HG02763 (cell line): ENCODE measurements around the gene SLAIN2.

Source experiments
- ATAC-seq: cut with Tn5 transposase; IDR thresholded peaks from one replicate; pipeline ENCODE4 v1.9.1; 2021; ENCODE audit warnings: mild to moderate bottlenecking, moderate library complexity; ENCODE audit not compliant: unreplicated experiment

SLAIN2 gene

GRCh38 chr4:48368389-48368788 is 27.1 kb downstream of the SLAIN2 start:
- no peak for ATAC-seq

GRCh38 chr4:48369248-48369647 is 27.9 kb downstream of the SLAIN2 start:
- ATAC-seq: no peak

DNA sequence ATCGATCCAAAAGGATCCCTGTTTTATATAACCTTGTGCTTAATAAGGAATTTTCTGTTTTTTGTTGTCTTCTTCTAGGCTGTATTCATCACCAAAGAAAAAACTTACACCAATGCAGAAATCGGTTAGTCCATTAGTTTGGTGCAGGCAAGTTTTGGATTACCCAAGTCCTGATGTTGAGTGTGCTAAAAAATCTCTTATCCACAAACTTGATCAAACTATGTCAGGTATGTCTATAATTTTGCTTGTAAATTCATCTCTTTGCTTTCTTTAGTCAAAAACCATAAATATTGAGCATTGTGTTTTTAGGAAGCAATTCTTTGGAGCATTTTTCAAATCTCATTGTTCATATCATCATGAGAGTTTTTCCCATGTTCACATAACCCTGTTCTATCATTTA is 28.4 kb downstream of the SLAIN2 start:
- ATAC-seq: no peak

- ATAC-seq: no peak
Observed at GRCh38 chr4:48370260-48371134, 29.2 kb downstream of the SLAIN2 start.

- ATAC-seq: no peak
Observed at GRCh38 chr4:48372272-48372671, 30.9 kb downstream of the SLAIN2 start.

- ATAC-seq: no peak
Observed at GRCh38 chr4:48375651-48376304, 34.4 kb downstream of the SLAIN2 start.

GRCh38 chr4:48379587-48380180 is 38.4 kb downstream of the SLAIN2 start:
- no peak for ATAC-seq

DNA sequence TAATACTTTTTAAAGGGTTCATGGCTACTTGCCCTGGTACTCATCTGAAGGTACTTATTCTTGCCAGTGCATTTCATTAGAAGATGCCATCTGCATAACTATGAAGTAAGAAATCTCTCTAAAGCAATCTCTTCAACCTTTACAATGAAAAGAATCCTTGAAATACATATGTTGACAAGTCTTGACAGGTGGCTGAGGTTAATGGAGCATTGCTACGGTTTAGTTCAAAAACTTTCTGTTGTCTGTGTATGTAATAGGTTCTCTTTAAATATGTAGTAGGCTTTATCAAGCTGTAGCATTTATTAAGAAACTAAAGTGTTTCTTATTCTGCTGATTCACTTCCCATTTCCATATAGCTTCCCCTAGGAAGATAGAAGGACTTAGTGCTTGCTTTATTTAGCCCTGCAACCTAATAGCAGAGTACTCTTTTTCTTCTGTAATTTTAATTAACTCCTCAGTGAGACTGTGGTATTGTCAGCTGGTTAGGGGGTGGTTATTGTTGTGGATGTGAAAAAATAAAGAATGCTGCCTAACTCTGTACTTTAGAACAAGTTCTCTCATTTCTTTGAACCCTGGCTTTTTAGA is 39.3 kb downstream of the SLAIN2 start:
- no peak for ATAC-seq

DNA sequence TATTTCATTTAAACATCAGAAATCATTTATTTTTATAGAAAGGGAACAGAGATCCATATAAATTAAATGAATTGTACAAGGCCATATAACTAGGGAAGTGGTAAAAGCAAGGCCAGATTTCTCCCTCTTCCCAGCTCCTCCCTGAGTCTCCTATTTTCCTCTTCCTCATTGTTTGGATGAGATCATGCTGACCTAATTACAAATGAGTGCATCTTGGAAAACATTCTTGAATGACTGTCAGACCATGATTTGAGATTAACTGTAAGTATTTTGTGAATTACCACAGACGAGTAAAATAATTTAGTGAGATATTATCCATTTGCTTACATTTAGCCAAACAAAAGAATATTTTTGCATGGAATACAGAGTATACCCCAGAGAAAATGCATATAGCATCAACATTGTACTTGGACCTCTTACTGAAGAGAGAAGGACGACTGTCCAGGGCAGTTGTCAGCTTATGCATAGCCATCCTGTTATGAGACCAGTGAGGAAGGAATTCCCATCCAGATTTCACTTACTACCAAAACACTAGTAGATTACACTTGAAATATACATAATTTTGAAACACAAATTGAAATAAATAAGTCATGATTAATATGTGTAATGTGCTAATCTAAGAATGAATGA is 47.3 kb downstream of the SLAIN2 start:
- no peak for ATAC-seq

GRCh38 chr4:48396043-48396442 is 54.7 kb downstream of the SLAIN2 start:
- ATAC-seq: no peak

DNA sequence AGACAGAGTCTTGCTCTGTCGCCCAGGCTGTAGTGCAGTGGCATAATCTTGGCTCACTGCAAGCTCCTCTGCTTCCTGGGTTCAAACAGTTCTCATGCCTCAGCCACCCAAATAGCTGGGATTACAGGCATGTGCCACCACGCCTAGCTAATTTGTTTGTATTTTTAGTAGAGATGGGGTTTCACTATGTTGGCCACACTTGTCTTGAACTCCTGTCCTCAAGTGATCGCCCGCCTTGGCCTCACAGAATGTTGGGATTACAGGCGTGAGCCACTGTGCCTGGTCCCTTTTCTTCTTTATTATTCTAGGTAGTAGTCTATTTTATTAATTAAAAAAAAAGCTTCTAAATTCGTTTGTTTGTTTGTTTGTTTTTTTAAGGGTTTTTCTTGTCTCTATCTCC is 59.1 kb downstream of the SLAIN2 start:
- no peak for ATAC-seq

DNA sequence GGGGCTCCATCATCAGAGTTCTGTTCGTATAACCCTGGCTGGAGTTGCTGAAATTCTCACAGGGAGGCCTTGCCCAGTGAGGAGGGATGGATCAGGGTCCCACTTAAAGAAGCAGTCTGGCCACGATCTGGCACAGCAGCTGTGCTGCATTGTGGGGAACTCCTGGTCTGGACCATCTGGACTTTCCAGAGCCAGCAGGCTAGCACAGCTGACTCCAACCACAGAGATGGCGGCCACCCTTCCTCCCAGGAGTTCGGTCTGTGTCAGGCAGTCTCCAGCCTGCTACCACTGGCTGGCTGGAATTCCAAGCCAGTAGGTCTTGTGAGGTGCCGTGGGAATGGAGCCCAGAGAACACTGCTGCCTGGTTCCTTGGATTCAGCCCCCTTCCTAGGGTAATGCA is 62.0 kb downstream of the SLAIN2 start:
- no peak for ATAC-seq

GRCh38 chr4:48403779-48404178 is 62.5 kb downstream of the SLAIN2 start:
- no peak for ATAC-seq

GRCh38 chr4:48405924-48406323 is 64.6 kb downstream of the SLAIN2 start:
- no peak for ATAC-seq

- no peak for ATAC-seq
Observed at GRCh38 chr4:48409203-48409602, 67.9 kb downstream of the SLAIN2 start.

DNA sequence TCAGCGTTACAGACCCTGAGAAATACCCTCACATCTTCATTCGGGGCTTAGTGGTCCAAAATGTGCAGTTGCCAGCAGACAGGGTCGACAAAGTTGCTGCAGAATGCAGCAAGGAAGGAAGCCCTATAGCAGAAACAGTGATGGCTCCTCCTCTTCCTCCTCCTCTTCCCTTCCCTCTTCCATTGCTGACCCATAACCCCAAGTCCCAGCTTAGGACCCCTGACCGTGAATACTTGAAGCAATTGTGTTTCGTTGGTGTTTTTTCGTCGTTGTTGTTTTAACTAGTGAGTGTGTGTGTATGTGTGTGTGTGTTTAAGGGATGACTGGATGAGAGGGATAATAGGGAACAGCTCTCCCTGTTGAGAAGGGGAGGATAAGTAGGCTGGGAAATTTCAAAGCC is 69.5 kb downstream of the SLAIN2 start:
- no peak for ATAC-seq

DNA sequence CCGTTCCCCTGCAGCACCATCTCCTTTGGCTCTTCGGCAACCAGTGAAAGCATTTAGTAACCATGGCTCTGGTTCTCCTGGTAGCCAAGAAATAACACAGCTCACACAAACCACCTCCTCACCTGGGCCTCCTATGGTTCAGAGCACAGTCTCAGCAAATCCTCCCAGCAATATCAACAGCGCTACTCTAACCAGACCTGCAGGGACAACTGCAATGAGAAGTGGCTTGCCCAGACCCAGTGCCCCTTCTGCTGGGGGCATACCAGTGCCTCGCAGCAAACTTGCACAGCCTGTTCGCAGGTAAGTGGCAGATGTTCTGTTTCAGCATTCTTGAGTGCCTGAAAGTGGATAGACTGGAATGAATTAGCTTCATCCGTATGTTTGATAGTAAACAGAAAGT is 78.8 kb downstream of the SLAIN2 start:
- ATAC-seq: no peak

DNA sequence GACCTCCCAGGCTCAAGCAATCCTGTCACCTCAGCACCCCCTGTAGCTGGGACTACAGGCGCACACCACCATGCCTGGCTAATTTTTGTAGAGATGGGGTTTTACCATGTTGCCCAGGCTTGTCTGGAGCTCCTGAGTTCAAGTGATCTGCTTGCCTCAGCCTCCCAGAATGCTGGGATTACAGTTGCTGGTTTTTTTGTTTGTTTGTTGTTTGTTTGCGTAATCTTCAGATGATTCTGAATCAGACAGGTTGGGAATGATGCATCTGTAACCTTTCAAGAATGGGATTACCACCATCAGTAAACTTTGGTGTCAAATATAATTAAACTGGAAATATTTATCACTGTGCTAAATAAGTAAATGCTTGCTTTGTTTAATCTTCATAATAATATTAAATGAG is 79.8 kb downstream of the SLAIN2 start:
- ATAC-seq: no peak

DNA sequence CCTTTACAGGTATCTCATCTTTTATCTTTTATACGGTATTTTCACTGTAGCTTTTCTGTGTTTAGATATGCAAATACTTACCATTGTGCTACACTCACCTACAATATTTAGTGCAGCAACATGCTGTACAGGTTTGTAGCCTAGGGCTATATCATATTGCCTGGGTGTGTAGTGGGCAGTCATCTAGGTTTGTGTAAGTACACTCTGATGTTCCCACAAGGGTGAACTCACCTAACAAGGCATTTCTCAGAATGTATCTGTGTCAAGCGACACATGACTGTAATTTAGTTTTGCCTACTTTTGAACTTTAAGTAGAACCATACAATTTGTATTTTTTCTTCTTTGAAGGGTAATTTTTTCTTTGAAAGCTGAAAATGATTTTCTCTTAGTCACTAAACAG is 87.6 kb downstream of the SLAIN2 start:
- ATAC-seq: no peak

DNA sequence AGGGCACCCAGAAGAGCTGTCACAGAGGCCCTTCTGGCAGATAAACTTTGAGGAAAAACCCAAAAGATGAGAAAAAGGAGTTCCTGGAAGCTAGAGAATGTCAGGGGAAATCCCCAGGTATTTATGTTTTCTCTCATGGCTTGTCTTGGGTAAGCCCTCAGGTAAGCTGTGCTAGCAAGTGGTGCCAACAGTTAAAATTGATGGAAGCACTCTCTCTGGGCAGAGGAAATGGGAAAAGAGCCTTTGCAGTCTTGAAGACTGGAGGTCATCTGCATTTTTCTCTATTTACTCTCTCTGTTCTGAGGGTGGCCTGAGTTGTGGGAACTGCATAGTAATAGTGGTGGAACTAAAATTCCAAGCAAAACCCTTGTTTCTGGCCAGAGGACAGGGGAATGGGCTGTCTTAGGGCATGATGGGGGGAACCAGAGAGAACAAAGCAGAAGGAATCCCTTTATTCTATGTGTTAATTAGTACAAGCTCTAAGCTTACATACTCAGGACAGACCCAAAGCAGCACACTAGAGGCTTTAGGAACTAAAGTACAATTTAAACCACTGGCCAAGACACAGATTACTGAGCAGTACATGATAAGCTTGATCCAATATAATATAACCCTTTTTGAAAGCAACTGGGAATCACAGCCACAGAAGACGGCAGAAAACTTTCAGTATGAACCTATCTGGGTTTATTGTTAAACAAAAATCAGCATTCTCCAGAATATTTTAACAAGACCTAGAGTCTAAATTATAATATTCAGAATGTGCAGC is 88.6 kb downstream of the SLAIN2 start:
- no peak for ATAC-seq
